SKM-1 (cell line): Measurements from ENCODE around the gene GJA4.

Source experiments
- DNase-seq: peaks from one replicate; lab custom pipeline; 2025; ENCODE audit not compliant: unreplicated experiment; lab: John Stamatoyannopoulos, UW

GJA4 gene

DNA sequence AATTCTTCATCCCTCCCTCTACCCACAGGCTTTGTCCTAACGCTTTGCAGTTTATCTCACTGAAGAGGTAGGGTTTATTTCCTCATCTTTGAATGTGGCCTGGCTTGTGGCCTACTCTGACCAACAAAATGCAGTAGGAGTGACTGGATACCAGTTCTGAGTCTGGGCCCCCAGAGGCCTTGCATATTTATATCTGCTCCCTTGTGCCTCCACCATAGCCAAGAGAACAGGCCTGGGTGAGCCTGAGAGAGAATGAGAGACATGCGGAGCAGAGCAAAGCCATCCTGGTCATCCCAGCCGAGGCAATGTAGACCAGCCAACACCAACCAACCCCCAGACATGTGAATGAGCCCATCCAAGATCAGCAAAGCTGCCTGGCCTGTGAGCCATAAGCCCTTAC, 36.5 kb downstream of the GJA4 start:
- DNase-seq: no peak

DNA sequence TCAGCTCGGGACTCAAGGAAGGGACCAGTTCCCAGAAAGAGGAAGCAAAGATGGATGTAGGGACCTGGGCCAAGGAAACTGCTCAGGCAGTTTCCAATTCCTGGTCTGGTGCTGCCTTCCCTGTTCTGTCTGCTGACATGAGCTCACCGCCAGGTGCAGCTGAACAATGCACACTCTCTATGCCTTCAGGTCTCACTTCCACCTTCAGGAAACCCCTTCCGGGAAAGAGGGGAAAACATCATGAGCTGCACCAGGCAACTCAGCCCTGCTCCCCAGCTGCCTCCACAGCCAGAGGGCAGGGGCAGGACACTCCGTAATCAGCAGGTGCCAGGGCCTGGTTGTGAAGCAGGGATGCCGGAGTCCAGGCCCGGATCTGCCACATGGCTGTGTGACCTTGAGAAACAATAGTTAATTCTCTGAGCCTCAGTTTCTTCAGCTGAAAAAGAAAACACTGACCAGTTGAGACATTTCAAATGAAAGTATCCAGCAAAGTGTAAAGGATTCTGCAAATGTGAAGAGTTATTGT, 39.0 kb downstream of the GJA4 start:
- no peak for DNase-seq

DNA sequence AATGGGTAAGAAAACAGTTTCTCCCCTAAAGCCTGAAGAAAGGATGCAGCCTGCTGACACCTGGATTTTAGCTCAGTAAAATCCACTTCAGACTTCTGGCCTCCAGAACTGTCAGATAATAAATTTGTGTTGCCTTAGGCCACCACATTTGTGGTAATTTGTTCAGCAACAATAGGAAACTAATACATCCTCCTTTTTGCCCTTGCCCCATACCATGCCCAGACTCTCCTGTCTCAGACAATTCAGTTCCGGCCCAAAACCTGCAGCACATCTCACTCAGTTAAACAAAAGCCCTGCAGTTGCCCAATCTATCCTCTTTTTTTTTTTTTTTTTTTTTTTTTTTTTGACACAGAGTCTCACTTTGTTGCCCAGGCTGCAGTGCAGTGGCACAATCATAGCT, 40.9 kb downstream of the GJA4 start:
- no peak for DNase-seq

GRCh38 chr1:34839526-34840305, 46.9 kb downstream of the GJA4 start:
- DNase-seq: no peak

GRCh38 chr1:34840426-34840825, 47.6 kb downstream of the GJA4 start:
- no peak for DNase-seq

GRCh38 chr1:34842073-34842472, 49.3 kb downstream of the GJA4 start:
- no peak for DNase-seq

GRCh38 chr1:34842952-34843371, 50.2 kb downstream of the GJA4 start:
- no peak for DNase-seq

GRCh38 chr1:34843392-34844251, 50.8 kb downstream of the GJA4 start:
- DNase-seq: no peak

- DNase-seq: no peak
These were observed 51.4 kb downstream of the GJA4 start for GRCh38 chr1:34844252-34844634.
